ENCODE measurements around the gene CSTPP1.
A peak's percentile ranks its signal among the peaks of the same experiment; 100 is the strongest.
"Not testable (repeated sequence)": the region's sequence is repeated elsewhere in the genome, so short reads cannot be mapped to it uniquely, and the experiment has no call there.

CSTPP1 gene

GRCh38 chr11:46997796-46998195 is 61.2 kb downstream of the CSTPP1 start:
- not testable (repeated sequence) for DNase-seq

GRCh38 chr11:46999217-46999616 is 62.7 kb downstream of the CSTPP1 start:
- no peak for DNase-seq

- DNase-seq: no peak
Observed at GRCh38 chr11:47000033-47000432, 63.5 kb downstream of the CSTPP1 start.

GRCh38 chr11:47001781-47002181 is 65.2 kb downstream of the CSTPP1 start:
- DNase-seq: peak in 1 of 2 experiments; percentile 64

- DNase-seq: no peak
Observed at GRCh38 chr11:47002390-47002789, 65.8 kb downstream of the CSTPP1 start.

GRCh38 chr11:47003180-47003877 is 66.8 kb downstream of the CSTPP1 start:
- DNase-seq: no peak

GRCh38 chr11:47004595-47005033 is 68.1 kb downstream of the CSTPP1 start:
- DNase-seq: peak; percentile 9 to 69

- no peak for DNase-seq
Observed at GRCh38 chr11:47005441-47005840, 68.9 kb downstream of the CSTPP1 start.

- no peak for DNase-seq
Observed at GRCh38 chr11:47007579-47007978, 71.0 kb downstream of the CSTPP1 start.

- DNase-seq: no peak
Observed at GRCh38 chr11:47010179-47010578, 73.6 kb downstream of the CSTPP1 start.

GRCh38 chr11:47014097-47014496 is 77.5 kb downstream of the CSTPP1 start:
- DNase-seq: no peak

GRCh38 chr11:47018637-47019036 is 82.1 kb downstream of the CSTPP1 start:
- DNase-seq: no peak

- DNase-seq: peak; percentile 58 to 67
Observed at GRCh38 chr11:47020793-47021526, 84.4 kb downstream of the CSTPP1 start.

GRCh38 chr11:47021527-47021818 is 84.9 kb downstream of the CSTPP1 start:
- DNase-seq: no peak

- DNase-seq: no peak
Observed at GRCh38 chr11:47021965-47022364, 85.4 kb downstream of the CSTPP1 start.

GRCh38 chr11:47028195-47029093 is 91.9 kb downstream of the CSTPP1 start:
- DNase-seq: no peak

- DNase-seq: no peak
Observed at GRCh38 chr11:47033439-47033838, 96.9 kb downstream of the CSTPP1 start.

GRCh38 chr11:47034091-47034490 is 97.5 kb downstream of the CSTPP1 start:
- no peak for DNase-seq

GRCh38 chr11:47035108-47035507 is 98.5 kb downstream of the CSTPP1 start:
- DNase-seq: no peak

GRCh38 chr11:47044119-47044518 is 107.6 kb downstream of the CSTPP1 start:
- DNase-seq: no peak

GRCh38 chr11:47047972-47048371 is 111.4 kb downstream of the CSTPP1 start:
- DNase-seq: no peak

- DNase-seq: no peak
Observed at GRCh38 chr11:47050284-47050683, 113.7 kb downstream of the CSTPP1 start.

- no peak for DNase-seq
Observed at GRCh38 chr11:47051217-47051616, 114.7 kb downstream of the CSTPP1 start.

GRCh38 chr11:47052165-47052564 is 115.6 kb downstream of the CSTPP1 start:
- DNase-seq: no peak

Data from NCI-H2081 (cell line).